Measurements from ENCODE around the gene KCNAB1. TPM values are rescaled to one million over a fixed set of nuclear protein-coding genes. Genes with fewer than 3 reads are reported as not detected.

The KCNAB1 gene
- total RNA-seq, 2 experiments from 2014 or later: not detected

- Histone ChIP-seq H3K4me3 (ENCODE audit: low read depth, low read length, poor library complexity, severe bottlenecking) (no peak overlapping the region), H2AFZ (ENCODE audit: low read length) (no peak overlapping the region), H3K9me2 (ENCODE audit: insufficient read depth, low read length) (no peaks in the 10 kb centered on the region; the same call in 1 of the 2 replicates), H3K36me3 (ENCODE audit: insufficient read depth, low read length) (no peaks in the 10 kb centered on the region), H3K27ac (ENCODE audit: low read depth, low read length, poor library complexity, severe bottlenecking) (no peak overlapping the region), H3K9me3 (ENCODE audit: low read length) (no peaks in the 10 kb centered on the region), H4K20me1 (ENCODE audit: insufficient read depth, low read length) (no peaks in the 10 kb centered on the region), H3K4me2 (ENCODE audit: low read length) (no peak overlapping the region), H3K79me2 (ENCODE audit: insufficient read depth, low read depth, low read length) (no peaks in the 10 kb centered on the region), H3K4me1 (ENCODE audit: insufficient read depth, low read length, poor library complexity, severe bottlenecking) (peaks cover 3% of the 10 kb centered on the region)
- ChIA-PET CTCF (ENCODE audit: unreplicated experiment) (no interaction called here), POLR2A (interaction anchor here (1.4 kb wide), 1 partner anchor 10 kb away, joined by 4 read pairs; no protein-coding TSS in a partner anchor)
- no peak for DNase-seq (ENCODE audit: low spot score)
- TF ChIP-seq, protein P1, sequence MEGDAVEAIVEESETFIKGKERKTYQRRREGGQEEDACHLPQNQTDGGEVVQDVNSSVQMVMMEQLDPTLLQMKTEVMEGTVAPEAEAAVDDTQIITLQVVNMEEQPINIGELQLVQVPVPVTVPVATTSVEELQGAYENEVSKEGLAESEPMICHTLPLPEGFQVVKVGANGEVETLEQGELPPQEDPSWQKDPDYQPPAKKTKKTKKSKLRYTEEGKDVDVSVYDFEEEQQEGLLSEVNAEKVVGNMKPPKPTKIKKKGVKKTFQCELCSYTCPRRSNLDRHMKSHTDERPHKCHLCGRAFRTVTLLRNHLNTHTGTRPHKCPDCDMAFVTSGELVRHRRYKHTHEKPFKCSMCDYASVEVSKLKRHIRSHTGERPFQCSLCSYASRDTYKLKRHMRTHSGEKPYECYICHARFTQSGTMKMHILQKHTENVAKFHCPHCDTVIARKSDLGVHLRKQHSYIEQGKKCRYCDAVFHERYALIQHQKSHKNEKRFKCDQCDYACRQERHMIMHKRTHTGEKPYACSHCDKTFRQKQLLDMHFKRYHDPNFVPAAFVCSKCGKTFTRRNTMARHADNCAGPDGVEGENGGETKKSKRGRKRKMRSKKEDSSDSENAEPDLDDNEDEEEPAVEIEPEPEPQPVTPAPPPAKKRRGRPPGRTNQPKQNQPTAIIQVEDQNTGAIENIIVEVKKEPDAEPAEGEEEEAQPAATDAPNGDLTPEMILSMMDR (conservative IDR thresholded peaks at IDR 0.05; ENCODE audit: low read length): no peak
- TF ChIP-seq EZH2phosphoT487 (IDR thresholded peaks at IDR 0.05; ENCODE audit: borderline replicate concordance, low read depth, low read length): no peak
- BruUV-seq (replicated peaks): no TSS peak
- intact Hi-C loops (cut with micrococcal nuclease; ENCODE audit: unreplicated experiment): no loop called here
These were observed 455.3 kb downstream of the KCNAB1 start for GRCh38 chr3:156575641-156576040.

GRCh38 chr3:156576051-156576450 lies 455.7 kb downstream of the KCNAB1 start:
- POLR2A ChIA-PET: interaction anchor here (1.4 to 1.6 kb wide), 2 partner anchors 9 to 12 kb away, joined by 4 to 7 read pairs; no protein-coding TSS in a partner anchor
- Histone ChIP-seq H3K9me2 (ENCODE audit: insufficient read depth, low read length) (no peaks in the 10 kb centered on the region; the same call in 1 of the 2 replicates), H3K4me1 (ENCODE audit: insufficient read depth, low read length, poor library complexity, severe bottlenecking) (peaks cover 3% of the 10 kb centered on the region), H2AFZ (ENCODE audit: low read length) (no peak overlapping the region), H4K20me1 (ENCODE audit: insufficient read depth, low read length) (no peaks in the 10 kb centered on the region), H3K4me3 (ENCODE audit: low read depth, low read length, poor library complexity, severe bottlenecking) (no peak overlapping the region), H3K9me3 (ENCODE audit: low read length) (no peaks in the 10 kb centered on the region), H3K27ac (ENCODE audit: low read depth, low read length, poor library complexity, severe bottlenecking) (no peak overlapping the region), H3K79me2 (ENCODE audit: insufficient read depth, low read depth, low read length) (no peaks in the 10 kb centered on the region), H3K4me2 (ENCODE audit: low read length) (no peak overlapping the region), H3K36me3 (ENCODE audit: insufficient read depth, low read length) (no peaks in the 10 kb centered on the region)
- intact Hi-C loops (cut with micrococcal nuclease; ENCODE audit: unreplicated experiment): no loop called here
- TF ChIP-seq EZH2phosphoT487 (IDR thresholded peaks at IDR 0.05; ENCODE audit: borderline replicate concordance, low read depth, low read length): no peak
- TF ChIP-seq, protein P1 (conservative IDR thresholded peaks at IDR 0.05; ENCODE audit: low read length): no peak
- CTCF ChIA-PET (ENCODE audit: unreplicated experiment): no interaction called here
- DNase-seq (ENCODE audit: low spot score): no peak
- no TSS peak for BruUV-seq (replicated peaks)

- BruUV-seq (replicated peaks): no TSS peak
- Histone ChIP-seq H3K9me3 (ENCODE audit: low read length) (no peaks in the 10 kb centered on the region), H3K27ac (ENCODE audit: low read depth, low read length, poor library complexity, severe bottlenecking) (no peak overlapping the region), H3K9me2 (ENCODE audit: insufficient read depth, low read length) (no peaks in the 10 kb centered on the region; the same call in 1 of the 2 replicates), H4K20me1 (ENCODE audit: insufficient read depth, low read length) (no peaks in the 10 kb centered on the region), H3K36me3 (ENCODE audit: insufficient read depth, low read length) (no peaks in the 10 kb centered on the region), H3K4me2 (ENCODE audit: low read length) (no peak overlapping the region), H3K79me2 (ENCODE audit: insufficient read depth, low read depth, low read length) (no peaks in the 10 kb centered on the region), H3K4me1 (ENCODE audit: insufficient read depth, low read length, poor library complexity, severe bottlenecking) (peaks cover 3% of the 10 kb centered on the region), H2AFZ (ENCODE audit: low read length) (no peak overlapping the region), H3K4me3 (ENCODE audit: low read depth, low read length, poor library complexity, severe bottlenecking) (no peak overlapping the region)
- CTCF ChIA-PET (ENCODE audit: unreplicated experiment): no interaction called here
- intact Hi-C loops (cut with micrococcal nuclease; ENCODE audit: unreplicated experiment): no loop called here
- DNase-seq (ENCODE audit: low spot score): no peak
- TF ChIP-seq EZH2phosphoT487 (IDR thresholded peaks at IDR 0.05; ENCODE audit: borderline replicate concordance, low read depth, low read length): no peak
- TF ChIP-seq, protein P1 (conservative IDR thresholded peaks at IDR 0.05; ENCODE audit: low read length): no peak
- POLR2A ChIA-PET: interaction anchor here (1.4 to 3.5 kb wide), 3 partner anchors 8 to 22 kb away, joined by 4 to 13 read pairs (median 7); partner anchors contain the start of gene SSR3
These were observed 456.4 kb downstream of the KCNAB1 start for GRCh38 chr3:156576651-156577348.

Data from OCI-LY7 (cell line).